ENCODE results near the gene SYCE1.
A peak's percentile ranks its signal among the peaks of the same experiment; 100 is the strongest.
"Not testable (repeated sequence)": the region's sequence is repeated elsewhere in the genome, so short reads cannot be mapped to it uniquely, and the experiment has no call there.

Gene SYCE1

DNA sequence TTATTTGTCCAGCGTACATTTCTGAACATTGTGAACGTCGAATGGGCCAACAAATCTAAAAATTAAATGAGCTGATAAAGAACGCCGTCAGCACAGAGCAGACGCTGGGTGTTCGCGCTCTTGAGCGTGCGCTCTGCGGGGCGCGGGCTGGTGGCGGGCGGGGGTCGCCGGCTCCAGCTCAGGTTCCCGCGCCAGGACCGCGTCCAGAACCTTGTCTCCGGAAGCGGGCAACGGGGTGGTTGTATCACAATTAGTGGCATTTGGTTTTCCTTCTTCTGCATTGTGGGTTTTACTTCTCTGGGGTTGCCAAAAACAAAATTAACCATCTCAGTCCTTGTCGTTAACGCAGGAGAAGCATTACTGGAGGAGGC is 35.8 kb downstream of the SYCE1 start:
- H3K4me3 ChIP-seq (ENCODE audit: low read length), result no peak overlapping the region
- no peak for TF ChIP-seq ZNF274 (IDR thresholded peaks at IDR 0.05; ENCODE audit: low read depth, low read length)

DNA sequence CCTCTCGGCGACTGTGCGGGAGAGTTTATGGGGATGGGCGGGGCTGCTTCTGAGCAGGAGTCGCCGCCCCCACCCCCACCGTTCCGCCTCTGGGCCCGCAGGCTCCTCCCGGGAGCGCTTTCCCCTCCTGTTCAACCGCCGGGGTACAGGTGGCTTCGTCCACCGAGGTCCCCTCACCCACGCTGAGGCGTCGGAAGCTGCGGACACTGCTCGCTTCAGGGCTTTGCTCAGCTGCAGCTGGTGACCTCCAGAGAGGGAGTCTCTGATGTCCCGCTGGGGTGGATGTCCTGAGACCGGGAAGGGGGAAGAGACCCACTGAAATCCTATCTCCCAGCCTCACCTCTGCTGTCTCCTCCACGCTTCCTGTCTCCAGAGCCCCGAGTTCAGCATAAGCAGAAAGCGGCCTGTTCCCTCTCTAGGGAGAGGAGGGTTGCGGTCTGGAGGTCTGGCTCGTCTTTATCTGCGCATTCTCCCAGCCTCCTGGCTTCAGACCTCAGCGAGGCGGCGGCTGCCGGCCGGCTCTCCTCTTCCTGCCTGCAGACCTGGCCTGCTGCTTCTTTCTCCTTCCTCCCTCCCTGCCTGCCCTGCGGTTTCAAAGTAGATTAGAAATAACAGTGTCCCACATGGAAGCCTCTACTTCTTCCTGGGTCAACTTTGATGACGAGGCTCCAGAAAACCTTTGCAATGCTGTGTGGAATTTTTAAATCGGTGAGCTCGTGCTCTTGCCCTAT is 36.4 kb downstream of the SYCE1 start:
- no peak for TF ChIP-seq ZNF274 (IDR thresholded peaks at IDR 0.05; ENCODE audit: low read depth, low read length)
- H3K4me3 ChIP-seq (ENCODE audit: low read length), result no peak overlapping the region

DNA sequence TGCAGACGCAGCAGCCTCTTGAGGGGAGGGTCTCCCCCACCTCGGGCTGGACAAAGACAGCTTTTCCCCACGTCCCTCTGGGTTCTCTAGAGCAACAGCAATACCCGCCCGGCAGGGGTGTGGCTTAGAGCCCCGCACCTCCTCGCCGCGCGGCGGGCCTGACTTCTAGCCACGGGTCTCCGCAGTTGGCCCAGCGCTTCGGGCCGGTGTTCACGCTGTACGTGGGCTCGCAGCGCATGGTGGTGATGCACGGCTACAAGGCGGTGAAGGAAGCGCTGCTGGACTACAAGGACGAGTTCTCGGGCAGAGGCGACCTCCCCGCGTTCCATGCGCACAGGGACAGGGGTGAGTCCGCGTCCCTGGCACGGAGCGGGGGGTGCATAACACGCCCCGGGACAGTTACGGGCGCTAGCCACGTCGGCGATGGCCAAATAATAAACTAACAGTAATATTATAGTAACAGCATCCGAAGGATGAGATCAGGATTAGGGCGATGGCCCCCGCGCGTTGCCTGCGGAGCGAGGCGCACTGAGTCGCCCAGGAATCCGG is 37.0 kb downstream of the SYCE1 start:
- TF ChIP-seq ZNF274 (IDR thresholded peaks at IDR 0.05; ENCODE audit: low read depth, low read length), result no peak
- H3K4me3 ChIP-seq (ENCODE audit: low read length), result no peak overlapping the region

DNA sequence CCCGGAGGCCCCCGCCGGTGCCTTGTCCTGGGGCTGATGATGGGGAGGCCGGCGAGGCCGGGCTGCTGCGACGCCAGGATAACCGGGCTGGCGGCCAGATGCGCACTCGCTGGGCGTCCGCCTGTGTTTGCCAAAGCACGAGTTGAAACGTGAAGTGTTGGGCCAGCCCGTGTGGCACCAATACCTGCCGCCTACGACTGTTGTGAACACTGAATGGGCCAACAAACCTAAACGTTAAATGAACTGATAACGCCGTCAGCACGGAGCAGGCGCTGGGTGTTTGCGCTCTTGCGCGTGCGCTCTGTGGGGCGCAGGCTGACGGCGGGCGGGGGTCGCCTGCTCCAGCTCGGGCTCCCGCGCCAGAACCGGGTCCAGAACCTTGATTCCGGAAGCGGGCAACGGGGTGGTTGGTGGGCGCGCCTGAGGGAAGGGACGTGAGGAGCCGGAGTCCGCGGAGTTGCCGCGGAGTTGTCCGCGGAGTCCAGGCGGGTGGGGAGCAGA is 37.6 kb downstream of the SYCE1 start:
- no peak overlapping the region for H3K4me3 ChIP-seq (ENCODE audit: low read length)

DNA sequence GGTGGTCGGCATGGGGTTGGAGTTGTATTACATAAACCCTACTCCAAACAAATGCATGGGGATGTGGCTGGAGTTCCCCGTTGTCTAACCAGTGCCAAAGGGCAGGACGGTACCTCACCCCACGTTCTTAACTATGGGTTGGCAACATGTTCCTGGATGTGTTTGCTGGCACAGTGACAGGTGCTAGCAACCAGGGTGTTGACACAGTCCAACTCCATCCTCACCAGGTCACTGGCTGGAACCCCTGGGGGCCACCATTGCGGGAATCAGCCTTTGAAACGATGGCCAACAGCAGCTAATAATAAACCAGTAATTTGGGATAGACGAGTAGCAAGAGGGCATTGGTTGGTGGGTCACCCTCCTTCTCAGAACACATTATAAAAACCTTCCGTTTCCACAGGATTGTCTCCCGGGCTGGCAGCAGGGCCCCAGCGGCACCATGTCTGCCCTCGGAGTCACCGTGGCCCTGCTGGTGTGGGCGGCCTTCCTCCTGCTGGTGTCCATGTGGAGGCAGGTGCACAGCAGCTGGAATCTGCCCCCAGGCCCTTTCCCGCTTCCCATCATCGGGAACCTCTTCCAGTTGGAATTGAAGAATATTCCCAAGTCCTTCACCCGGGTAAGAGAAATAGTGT is 38.3 kb downstream of the SYCE1 start, which contains the start of gene CYP2E1:
Gene CYP2E1 (plus strand): TSS at position 407 of the 632 bp plus-strand sequence. CDS start 33 bp downstream, at position 440.
- no peak for TF ChIP-seq ZNF274 (IDR thresholded peaks at IDR 0.05; ENCODE audit: low read depth, low read length)
- no peak within 1 kb of the TSS for H3K4me3 ChIP-seq (ENCODE audit: low read length)

More for the DNA sequence above, 37.6 kb downstream of the SYCE1 start:
- TF ChIP-seq ZNF274 (IDR thresholded peaks at IDR 0.05; ENCODE audit: low read depth, low read length), result no peak

DNA sequence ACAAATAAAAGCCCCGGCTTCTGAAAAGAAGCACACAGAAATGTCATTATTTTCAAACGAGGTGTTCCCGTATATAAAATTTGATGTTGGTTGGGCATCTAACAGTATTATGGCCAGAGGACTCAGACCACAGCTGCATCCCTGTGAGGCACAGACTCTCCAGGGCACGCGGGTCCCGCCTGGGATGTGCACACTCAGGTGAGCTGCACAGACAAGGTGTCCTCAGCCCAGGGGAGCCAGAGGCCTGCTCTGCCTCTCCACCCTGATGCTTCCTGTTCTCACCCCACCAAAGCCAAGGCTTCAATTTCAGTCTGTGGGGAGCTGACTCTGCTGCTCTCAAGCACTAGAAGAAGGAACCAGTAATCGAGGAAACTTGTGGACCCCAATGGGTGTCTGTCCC is 39.9 kb downstream of the SYCE1 start:
- TF ChIP-seq ZNF274 (IDR thresholded peaks at IDR 0.05; ENCODE audit: low read depth, low read length), result no peak
- H3K4me3 ChIP-seq (ENCODE audit: low read length), result no peak overlapping the region

DNA sequence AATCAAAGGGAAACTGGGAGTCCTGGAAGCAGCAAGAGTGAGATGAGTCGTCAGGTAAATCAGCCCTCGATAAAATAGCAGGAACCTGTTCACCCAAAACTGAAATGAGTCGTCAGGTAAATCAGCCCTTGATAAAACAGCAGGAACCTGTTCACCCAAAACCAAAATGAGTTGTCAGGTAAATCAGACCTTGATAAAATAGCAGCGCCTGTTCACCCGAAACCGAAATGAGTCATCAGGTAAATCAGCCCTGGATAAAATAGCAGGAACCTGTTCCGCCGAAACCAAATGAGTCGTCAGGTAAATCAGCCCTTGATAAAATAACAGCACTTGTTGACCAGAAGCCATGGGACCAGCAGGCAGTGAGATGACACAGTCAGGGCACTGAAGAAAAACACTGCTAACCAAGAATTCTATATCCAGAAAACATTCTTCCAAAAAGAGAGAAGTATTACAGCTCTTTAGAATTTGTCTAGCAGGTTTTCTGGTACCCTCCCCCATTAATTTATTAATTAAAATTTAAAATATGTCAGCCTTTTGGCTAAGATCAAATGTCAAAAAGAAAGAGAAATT is 41.7 kb downstream of the SYCE1 start:
- no peak overlapping the region for H3K4me3 ChIP-seq (ENCODE audit: low read length)
- TF ChIP-seq ZNF274 (IDR thresholded peaks at IDR 0.05; ENCODE audit: low read depth, low read length), result no peak

DNA sequence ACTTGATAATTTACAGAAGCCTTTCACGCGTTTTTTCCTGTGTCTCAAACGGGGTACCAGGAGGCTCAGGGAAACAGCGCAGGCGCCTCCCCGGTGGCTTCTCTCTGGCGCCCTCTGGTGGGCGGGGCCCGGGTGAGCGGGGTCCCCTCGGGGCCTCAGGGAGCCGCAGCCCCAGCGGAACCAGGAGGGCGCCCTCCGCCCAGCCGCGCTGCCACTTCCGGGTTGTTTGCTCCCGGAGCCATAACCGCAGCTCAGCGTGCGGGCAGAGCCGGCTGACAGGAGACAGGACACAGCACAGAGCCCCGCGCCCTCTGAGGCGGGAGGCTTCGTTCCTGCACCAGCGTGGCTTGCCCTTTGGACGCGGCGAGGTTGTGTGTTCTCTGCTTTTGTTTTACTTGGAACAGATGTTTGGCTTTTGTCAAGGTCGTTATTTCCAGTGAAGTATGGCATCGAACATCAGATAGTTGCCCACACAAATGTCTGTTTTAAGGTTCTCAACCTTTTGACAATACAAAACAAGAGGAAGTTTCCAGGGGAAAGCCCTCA is 45.1 kb downstream of the SYCE1 start:
- H3K4me3 ChIP-seq (ENCODE audit: low read length), result peak overlapping the region; percentile 60; the same call in 1 of the 2 replicates
- TF ChIP-seq ZNF274 (IDR thresholded peaks at IDR 0.05; ENCODE audit: low read depth, low read length), result no peak

DNA sequence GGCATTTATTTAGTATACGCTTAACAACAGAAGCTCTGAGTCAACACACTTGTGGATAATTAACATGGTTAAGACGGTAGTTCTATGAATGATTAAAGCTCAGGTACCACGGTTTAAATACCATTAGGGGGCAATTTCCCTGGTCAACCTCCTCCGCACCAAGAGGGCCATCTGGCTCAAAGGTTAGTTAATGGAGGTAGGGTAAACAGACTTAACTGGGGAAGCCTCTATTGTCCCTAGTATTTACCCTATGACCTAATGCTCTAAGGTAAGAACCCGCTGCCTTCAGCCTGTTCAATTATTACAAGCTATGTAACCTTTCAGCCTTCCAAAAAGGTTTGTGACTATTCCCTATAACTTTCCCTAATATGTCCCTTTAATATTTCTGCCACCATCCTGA is 46.9 kb downstream of the SYCE1 start:
- H3K4me3 ChIP-seq (ENCODE audit: low read length), result not testable (repeated sequence)

DNA sequence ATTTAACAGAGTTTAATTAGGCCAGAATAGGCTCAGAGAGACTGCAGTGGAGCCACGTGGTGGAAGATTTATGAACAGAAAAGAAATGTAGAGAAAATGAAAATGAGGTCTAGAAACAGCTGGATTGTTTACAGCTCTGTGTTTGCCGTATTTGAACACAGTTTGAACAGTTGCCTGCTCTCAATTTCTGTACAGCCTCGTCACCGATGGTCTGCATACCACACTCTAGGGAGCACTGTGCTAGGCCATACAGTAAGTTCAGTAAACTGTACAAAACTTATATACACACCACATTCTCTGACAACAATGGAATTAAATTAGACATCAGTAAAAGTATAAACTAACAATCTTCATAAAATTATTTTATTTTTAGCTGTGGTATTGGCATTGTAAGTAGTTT is 49.3 kb downstream of the SYCE1 start:
- no peak overlapping the region for H3K4me3 ChIP-seq (ENCODE audit: low read length)
- no peak for TF ChIP-seq ZNF274 (IDR thresholded peaks at IDR 0.05; ENCODE audit: low read depth, low read length)

DNA sequence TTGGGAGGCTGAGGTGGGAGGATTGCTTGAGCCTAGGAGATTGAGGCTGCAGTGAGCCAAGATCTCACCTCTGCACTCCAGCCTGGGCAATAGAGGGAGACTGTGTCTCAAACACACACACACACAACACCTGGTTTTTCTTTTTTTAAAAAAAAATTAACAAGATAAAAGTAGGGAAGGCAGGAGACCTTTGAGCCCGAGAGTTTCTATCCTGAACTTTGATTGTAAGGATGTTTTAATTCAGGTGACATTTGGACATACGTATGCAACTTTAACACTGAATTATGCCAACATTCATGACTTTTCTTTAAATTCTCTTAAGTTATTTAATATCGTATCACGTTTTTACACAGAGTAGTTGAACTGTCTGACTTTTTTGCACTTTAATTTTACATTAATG is 49.9 kb downstream of the SYCE1 start:
- TF ChIP-seq ZNF274 (IDR thresholded peaks at IDR 0.05; ENCODE audit: low read depth, low read length), result no peak
- H3K4me3 ChIP-seq (ENCODE audit: low read length), result no peak overlapping the region

DNA sequence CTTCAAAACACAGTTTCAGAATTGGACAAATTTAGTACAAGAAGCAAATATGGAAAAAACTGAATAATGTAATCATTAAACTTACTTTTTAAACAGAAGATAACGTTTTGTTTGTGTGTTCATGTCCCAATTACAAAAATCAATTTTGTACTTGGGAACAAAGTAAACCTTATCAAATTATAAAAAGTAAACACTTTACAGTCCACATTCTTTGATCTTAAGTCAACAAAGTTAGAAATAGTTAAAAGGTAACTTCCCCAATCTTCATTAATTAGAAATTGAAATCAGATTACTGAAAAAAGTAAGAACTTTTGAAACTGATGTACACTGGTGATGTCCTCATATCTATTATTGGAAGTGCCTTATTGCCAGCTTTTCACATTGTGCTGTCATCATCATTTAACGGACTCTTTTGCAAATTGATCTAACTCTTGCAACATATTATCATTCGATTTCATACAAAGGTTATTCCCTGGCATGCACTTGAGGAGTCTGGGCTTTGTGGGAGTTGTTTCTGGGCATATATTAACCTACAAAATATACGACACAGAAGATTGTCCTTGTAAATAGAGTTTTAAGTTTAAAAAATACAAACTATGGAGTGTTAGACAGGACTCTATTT is 53.4 kb downstream of the SYCE1 start:
- H3K4me3 ChIP-seq (ENCODE audit: low read length), result no peak overlapping the region
- no peak for TF ChIP-seq ZNF274 (IDR thresholded peaks at IDR 0.05; ENCODE audit: low read depth, low read length)

DNA sequence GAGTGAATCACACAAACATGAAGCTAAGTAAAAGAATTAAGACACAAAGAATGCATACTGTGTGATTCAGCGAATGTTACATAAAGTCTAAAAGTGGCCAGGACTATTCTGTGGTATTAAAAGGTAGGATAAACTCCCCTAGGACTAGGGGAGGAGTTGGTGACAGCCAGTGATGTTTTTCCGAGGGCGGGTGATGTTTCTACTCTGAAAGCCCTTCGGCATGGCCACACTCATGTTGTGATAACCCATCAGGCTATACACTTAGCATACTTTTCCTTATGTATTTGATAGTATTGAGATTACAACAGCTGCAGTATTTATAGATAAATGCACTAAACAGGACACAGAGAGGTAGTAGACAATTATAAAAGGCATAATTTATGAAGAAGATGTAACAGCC is 54.0 kb downstream of the SYCE1 start:
- no peak overlapping the region for H3K4me3 ChIP-seq (ENCODE audit: low read length)
- no peak for TF ChIP-seq ZNF274 (IDR thresholded peaks at IDR 0.05; ENCODE audit: low read depth, low read length)

DNA sequence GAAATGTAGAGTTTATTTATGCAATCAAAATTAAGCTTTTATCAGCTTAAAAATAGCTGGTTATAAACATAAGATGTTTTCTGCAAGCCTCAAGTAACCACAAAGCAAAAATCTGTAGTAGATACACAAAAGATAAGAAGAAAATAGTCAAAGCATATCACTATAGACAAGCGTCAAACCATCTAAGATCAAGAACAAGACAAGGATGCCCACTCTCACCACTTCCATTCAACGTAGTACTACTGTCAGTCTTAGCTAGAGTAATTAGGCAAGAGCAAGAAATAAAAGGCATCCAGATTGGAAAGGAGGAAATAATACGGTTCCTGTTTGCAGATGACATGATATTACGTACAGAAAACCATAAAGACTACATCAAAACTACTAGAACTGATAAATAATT is 55.7 kb downstream of the SYCE1 start:
- TF ChIP-seq ZNF274 (IDR thresholded peaks at IDR 0.05; ENCODE audit: low read depth, low read length), result no peak
- H3K4me3 ChIP-seq (ENCODE audit: low read length), result no peak overlapping the region

Measured in GM08714 (cell line).